K562 (cell line): ENCODE measurements around the gene GRHL3. TPM values are rescaled to one million over a fixed set of nuclear protein-coding genes. Genes with fewer than 3 reads are reported as not detected.

Experiments
- ATAC-seq: fragments of 200-7000 bp; cut with Tn5 transposase; 3 replicates; pipeline ENCODE4 v1.9.1; 2020; ENCODE audit warnings: moderate library complexity
- BruUV-seq: library from RNA; stranded (reverse); fragments of 400-500 nt; replicated peaks from 2 replicates; lab custom pipeline; 2021; lab: Mats Ljungman, UMichigan
- CTCF ChIA-PET: fragments of 300-600 bp; formaldehyde crosslinking; extraction: SDS; loops from one replicate; lab custom pipeline; 2021; ENCODE audit warnings: low intra/inter-chr PET ratio; lab: Yijun Ruan, JAX
- POLR2A ChIA-PET: fragments of 300-600, 350-650 bp; sonication (Branson Sonifier 250); formaldehyde crosslinking; extraction: SDS; loops from one replicate; lab custom pipeline; 2021; ENCODE audit warnings: antibody characterized with exemption, inconsistent platforms; lab: Yijun Ruan, JAX
- DNase-seq, 4 experiments: peaks; one replicate each; pipeline versions ENCODE4 v3.0.0 to v3.0.0-alpha.2; 2011 to 2018; ENCODE audit warnings: low spot score in 3 of 4, mixed read lengths in 3 of 4; ENCODE audit errors: extremely low read depth in 1 of 4
- FAIRE-seq: peaks from 2 replicates; lab custom pipeline; 2011; peaks lifted over from hg19 to GRCh38; lab: Jason Lieb, UNC
- H2AFZ ChIP-seq: 2 replicates; pipeline ENCODE4 v1.6.0; 2011; ENCODE audit warnings: low read depth, low read length, control low read depth, inconsistent platforms
- H3K27ac ChIP-seq: fragments of 200-600 bp; 3 replicates; pipeline ENCODE4 v1.8.0; 2011; ENCODE audit warnings: low read depth, mild to moderate bottlenecking, control low read depth, inconsistent platforms, low read length, moderate library complexity, mixed read lengths; ENCODE audit errors: extremely low read depth
- H3K27me3 ChIP-seq, 2 experiments: fragments of 300-600 bp in 1 of 2; 2 replicates in 1 of 2; 3 replicates in 1 of 2; pipeline versions ENCODE4 v1.6.0 to v1.8.0; 2011; ENCODE audit warnings: inconsistent platforms in 2 of 2, low read length in 2 of 2, mild to moderate bottlenecking in 1 of 2, mixed read lengths in 1 of 2, moderate library complexity in 1 of 2; ENCODE audit not compliant: control insufficient read depth in 2 of 2, insufficient read depth in 2 of 2
- H3K36me3 ChIP-seq: fragments of 300-600 bp; 3 replicates; pipeline ENCODE4 v1.8.0; 2011; ENCODE audit warnings: mild to moderate bottlenecking, low read length, inconsistent platforms; ENCODE audit not compliant: control insufficient read depth, insufficient read depth
- H3K4me1 ChIP-seq, 2 experiments: fragments of 200-600 bp in 1 of 2; replicated peaks in 1 of 2; 2 replicates in 1 of 2; 3 replicates in 1 of 2; pipeline versions ENCODE4 v1.5.1 to v1.8.0; 2011; ENCODE audit warnings: inconsistent platforms in 2 of 2, low read length in 2 of 2, mild to moderate bottlenecking in 1 of 2, mixed read lengths in 1 of 2, moderate library complexity in 1 of 2; ENCODE audit not compliant: control insufficient read depth in 2 of 2, insufficient read depth in 2 of 2
- H3K4me2 ChIP-seq: 2 replicates; pipeline ENCODE4 v1.6.1; 2011; ENCODE audit warnings: low read length, control low read depth, inconsistent platforms, mixed read lengths; ENCODE audit not compliant: insufficient read depth
- H3K4me3 ChIP-seq: fragments of 200-600 bp; sonication (generic), shearing (Covaris generic); 2 replicates; pipeline ENCODE4 v1.5.1; 2016; ENCODE audit warnings: control low read depth, inconsistent platforms
- H3K79me2 ChIP-seq: fragments of 200-600 bp; 3 replicates; pipeline ENCODE4 v1.8.0; 2011; ENCODE audit warnings: low read length, inconsistent platforms; ENCODE audit not compliant: control insufficient read depth, insufficient read depth
- H3K9ac ChIP-seq, 2 experiments: 2 replicates each; pipeline versions ENCODE4 v1.6.0 to v1.6.1; 2011; ENCODE audit warnings: low read depth in 2 of 2, low read length in 2 of 2, control low read depth in 1 of 2, inconsistent platforms in 1 of 2, mild to moderate bottlenecking in 1 of 2, mixed read lengths in 1 of 2; ENCODE audit not compliant: insufficient read depth in 1 of 2
- H3K9me1 ChIP-seq: one replicate; pipeline ENCODE4 v1.6.0; 2011; ENCODE audit warnings: inconsistent platforms, mild to moderate bottlenecking, low read length, moderate library complexity; ENCODE audit not compliant: control insufficient read depth, insufficient read depth
- H3K9me3 ChIP-seq: replicated peaks from 2 replicates; pipeline ENCODE4 v1.5.1; 2011; ENCODE audit warnings: low read depth, low read length, inconsistent platforms; ENCODE audit not compliant: control insufficient read depth, insufficient read depth
- H4K20me1 ChIP-seq: replicated peaks from 2 replicates; pipeline ENCODE4 v1.6.1; 2011; ENCODE audit warnings: low read length, inconsistent platforms, mixed read lengths; ENCODE audit not compliant: control insufficient read depth, insufficient read depth
- BCL6 ChIP-seq: fragments of 250-450 bp; sonication (Bioruptor Pico); IDR thresholded peaks from 2 replicates; pipeline ENCODE4 v1.4.0; 2020
- BHLHE40 ChIP-seq: IDR thresholded peaks from 2 replicates; pipeline ENCODE4 v1.6.1; 2011; ENCODE audit warnings: low read length, improper control_type of control experiment
- ELF2 ChIP-seq: fragments of 250-450 bp; sonication (Bioruptor Pico); IDR thresholded peaks from 2 replicates; pipeline ENCODE4 v1.5.0; 2021; ENCODE audit warnings: mild to moderate bottlenecking
- EZH2 ChIP-seq: IDR thresholded peaks from 2 replicates; pipeline ENCODE4 v1.6.1; 2012; ENCODE audit warnings: low read depth, mild to moderate bottlenecking, inconsistent platforms, low read length, borderline replicate concordance
- IFI16 ChIP-seq: fragments of 250-450 bp; sonication (Bioruptor Pico); IDR thresholded peaks from 2 replicates; pipeline ENCODE4 v2.1.2; 2022; ENCODE audit warnings: mild to moderate bottlenecking, inconsistent platforms
- KLF13 ChIP-seq: fragments of 450-650 bp; IDR thresholded peaks from 2 replicates; pipeline ENCODE4 v1.6.1; 2016; ENCODE audit warnings: missing genetic modification characterization, low read depth, mild to moderate bottlenecking, missing compliant biosample characterization, moderate library complexity, borderline replicate concordance
- MXI1 ChIP-seq: IDR thresholded peaks from 2 replicates; pipeline ENCODE4 v1.6.1; 2011; ENCODE audit warnings: low read depth, mild to moderate bottlenecking, improper control_type of control experiment, low read length
- MYC ChIP-seq, 2 experiments: fragments of 250-450 bp in 1 of 2; sonication (Bioruptor Pico) in 1 of 2; IDR thresholded peaks; 2 replicates each; pipeline versions ENCODE4 v1.5.1 to v1.6.1; 2012 to 2021; ENCODE audit warnings: low read depth in 2 of 2, borderline replicate concordance in 1 of 2, improper control_type of control experiment in 1 of 2, low read length in 1 of 2, mild to moderate bottlenecking in 1 of 2, moderate library complexity in 1 of 2
- NFXL1 ChIP-seq: fragments of 450-650 bp; formaldehyde crosslinking; IDR thresholded peaks from 2 replicates; pipeline ENCODE4 v1.4.0; 2021; ENCODE audit warnings: mild to moderate bottlenecking
- POLR2B ChIP-seq: fragments of 450-650 bp; IDR thresholded peaks from 2 replicates; pipeline ENCODE4 v1.6.1; 2018; ENCODE audit warnings: low read depth; ENCODE audit not compliant: partially characterized antibody
- TBL1XR1 ChIP-seq, 2 experiments: IDR thresholded peaks; 2 replicates each; pipeline ENCODE4 v1.6.1; 2012; ENCODE audit warnings: improper control_type of control experiment in 2 of 2, low read length in 2 of 2, mild to moderate bottlenecking in 1 of 2
- ZFP36 ChIP-seq: fragments of 150-350 bp; IDR thresholded peaks from 2 replicates; pipeline ENCODE4 v1.6.1; 2018; ENCODE audit warnings: low read length, low read depth; ENCODE audit not compliant: partially characterized antibody
- ZNF217 ChIP-seq: sonication (generic); formaldehyde crosslinking; IDR thresholded peaks from 2 replicates; pipeline ENCODE4 v1.8.0; 2022; ENCODE audit warnings: mild to moderate bottlenecking, missing genetic modification reagents
- ZNF384 ChIP-seq: IDR thresholded peaks from 2 replicates; pipeline ENCODE4 v1.6.1; 2012; ENCODE audit warnings: low read depth, low read length, improper control_type of control experiment
- WGBS: fragments of 100-300 bp; shearing (Covaris generic); methylation state at CpG from one replicate; pipeline ENCODE4 v1.1.6; 2016; ENCODE audit warnings: low coverage, mixed read lengths; ENCODE audit not compliant: insufficient coverage; ENCODE audit errors: missing lambda C conversion rate; 5-methylcytosine and 5-hydroxymethylcytosine counted together
- in situ Hi-C: fragments of 300-500 bp; cut with MboI; formaldehyde crosslinking; loops from 4 replicates; pipeline ENCODE4 v1.15.0; 2018; ENCODE audit warnings: inconsistent platforms, mixed read lengths
- intact Hi-C: fragments of 100-400 bp; cut with micrococcal nuclease; formaldehyde crosslinking; loops from 2 replicates; pipeline ENCODE4 v1.14.2; 2022
- polyA plus RNA-seq, 8 experiments: library from polyadenylated mRNA; depleted of rRNA in 4 of 8; stranded (reverse) in 5 of 8; unstranded in 3 of 8; fragments of >200 nt; fragmentation: Nextera tagmentation in 2 of 8; fragmentation: Illumina TruSeq in 1 of 8; extraction: Ambion mirVana in 2 of 8; extraction: Trizol in 1 of 8; gene quantifications; 2 replicates each; pipeline versions ENCODE4 v1.2.1 to v1.2.3, GENCODE V29; 2011 to 2014; ENCODE audit warnings: inconsistent platforms in 1 of 8, missing spikeins in 1 of 8
- total RNA-seq, 7 experiments: library from RNA; depleted of rRNA in 6 of 7; stranded (reverse); fragments of >200 nt in 6 of 7; fragmentation: Illumina TruSeq in 2 of 7; extraction: Trizol in 2 of 7; gene quantifications; 2 replicates each; pipeline versions ENCODE4 v1.2.1 to v1.2.3, GENCODE V29; 2011 to 2021; ENCODE audit warnings: low replicate concordance in 1 of 7
- TF ChIP-seq, protein P1 (sequence below): fragments of 450-650 bp; IDR thresholded peaks from 2 replicates; pipeline ENCODE4 v1.6.1; 2017; ENCODE audit warnings: antibody characterized with exemption
- TF ChIP-seq, protein P2 (sequence below): sonication (generic); formaldehyde crosslinking; IDR thresholded peaks from 2 replicates; pipeline ENCODE4 v1.8.1; 2023; ENCODE audit warnings: mild to moderate bottlenecking, missing genetic modification reagents

The GRHL3 gene
- total and polyA plus RNA-seq, 9 of the 15 experiments (the other 6 are each of a cell fraction or from before 2014, with no cell fraction given): 0.01 to 0.04 TPM; not detected in 7

- ChIA-PET CTCF (interaction anchor here (0.7 to 1.1 kb wide), 2 partner anchors 185 to 446 kb away, joined by 3 to 4 read pairs; no protein-coding TSS in a partner anchor), POLR2A (interaction anchor here (0.6 to 1.4 kb wide), 2 partner anchors 99 to 185 kb away, joined by 3 read pairs; no protein-coding TSS in a partner anchor)
- no peaks in the 10 kb centered on the region for H3K36me3 ChIP-seq
- no peaks in the 10 kb centered on the region for H3K4me1 ChIP-seq
- no peaks in the 10 kb centered on the region for H3K9me3 ChIP-seq
- 18% methylated on average over 13 of the region's 13 CpGs for WGBS
- ATAC-seq: no peak
- no peak overlapping the region for H3K27ac ChIP-seq
- H3K27me3 ChIP-seq: peaks cover 0 to 17% of the 10 kb centered on the region in 2 experiments; a peak in 3 of 5 replicates
- no peaks in the 10 kb centered on the region for H3K9me1 ChIP-seq
- H3K4me3 ChIP-seq: no peak overlapping the region
- in situ Hi-C loops: loop anchor here (5.0 kb wide), 1 partner anchor 77 kb away; no protein-coding TSS in a partner anchor
- no peaks in the 10 kb centered on the region for H3K79me2 ChIP-seq
- H4K20me1 ChIP-seq: no peaks in the 10 kb centered on the region; the same call in 1 of the 2 replicates
- no peak overlapping the region for H3K9ac ChIP-seq
- no peak overlapping the region for H2AFZ ChIP-seq
- no peak for FAIRE-seq
- intact Hi-C loops: no loop called here
- no peak for DNase-seq
- H3K4me2 ChIP-seq: no peak overlapping the region
- no TSS peak for BruUV-seq
- no peak for TF ChIP-seq BHLHE40
- no peak for TF ChIP-seq MYC (IDR thresholded peaks at IDR 0.05; ENCODE audit: low read depth, low read length)
- no peak for TF ChIP-seq MYC (CRISPR knock-in tag; IDR thresholded peaks at IDR 0.05; ENCODE audit: borderline replicate concordance, low read depth)
- TF ChIP-seq, protein P1, sequence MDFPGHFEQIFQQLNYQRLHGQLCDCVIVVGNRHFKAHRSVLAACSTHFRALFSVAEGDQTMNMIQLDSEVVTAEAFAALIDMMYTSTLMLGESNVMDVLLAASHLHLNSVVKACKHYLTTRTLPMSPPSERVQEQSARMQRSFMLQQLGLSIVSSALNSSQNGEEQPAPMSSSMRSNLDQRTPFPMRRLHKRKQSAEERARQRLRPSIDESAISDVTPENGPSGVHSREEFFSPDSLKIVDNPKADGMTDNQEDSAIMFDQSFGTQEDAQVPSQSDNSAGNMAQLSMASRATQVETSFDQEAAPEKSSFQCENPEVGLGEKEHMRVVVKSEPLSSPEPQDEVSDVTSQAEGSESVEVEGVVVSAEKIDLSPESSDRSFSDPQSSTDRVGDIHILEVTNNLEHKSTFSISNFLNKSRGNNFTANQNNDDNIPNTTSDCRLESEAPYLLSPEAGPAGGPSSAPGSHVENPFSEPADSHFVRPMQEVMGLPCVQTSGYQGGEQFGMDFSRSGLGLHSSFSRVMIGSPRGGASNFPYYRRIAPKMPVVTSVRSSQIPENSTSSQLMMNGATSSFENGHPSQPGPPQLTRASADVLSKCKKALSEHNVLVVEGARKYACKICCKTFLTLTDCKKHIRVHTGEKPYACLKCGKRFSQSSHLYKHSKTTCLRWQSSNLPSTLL: no peak
- TF ChIP-seq ZFP36: no peak
- no peak for TF ChIP-seq MXI1
- no peak for TF ChIP-seq ZNF217 (CRISPR knock-in tag)
- no peak for TF ChIP-seq POLR2B
- no peak for TF ChIP-seq ELF2 (CRISPR knock-in tag)
- TF ChIP-seq KLF13 (tag): no peak
- no peak for TF ChIP-seq TBL1XR1 (IDR thresholded peaks at IDR 0.05; ENCODE audit: low read length in 2 of 2)
- TF ChIP-seq, protein P2, sequence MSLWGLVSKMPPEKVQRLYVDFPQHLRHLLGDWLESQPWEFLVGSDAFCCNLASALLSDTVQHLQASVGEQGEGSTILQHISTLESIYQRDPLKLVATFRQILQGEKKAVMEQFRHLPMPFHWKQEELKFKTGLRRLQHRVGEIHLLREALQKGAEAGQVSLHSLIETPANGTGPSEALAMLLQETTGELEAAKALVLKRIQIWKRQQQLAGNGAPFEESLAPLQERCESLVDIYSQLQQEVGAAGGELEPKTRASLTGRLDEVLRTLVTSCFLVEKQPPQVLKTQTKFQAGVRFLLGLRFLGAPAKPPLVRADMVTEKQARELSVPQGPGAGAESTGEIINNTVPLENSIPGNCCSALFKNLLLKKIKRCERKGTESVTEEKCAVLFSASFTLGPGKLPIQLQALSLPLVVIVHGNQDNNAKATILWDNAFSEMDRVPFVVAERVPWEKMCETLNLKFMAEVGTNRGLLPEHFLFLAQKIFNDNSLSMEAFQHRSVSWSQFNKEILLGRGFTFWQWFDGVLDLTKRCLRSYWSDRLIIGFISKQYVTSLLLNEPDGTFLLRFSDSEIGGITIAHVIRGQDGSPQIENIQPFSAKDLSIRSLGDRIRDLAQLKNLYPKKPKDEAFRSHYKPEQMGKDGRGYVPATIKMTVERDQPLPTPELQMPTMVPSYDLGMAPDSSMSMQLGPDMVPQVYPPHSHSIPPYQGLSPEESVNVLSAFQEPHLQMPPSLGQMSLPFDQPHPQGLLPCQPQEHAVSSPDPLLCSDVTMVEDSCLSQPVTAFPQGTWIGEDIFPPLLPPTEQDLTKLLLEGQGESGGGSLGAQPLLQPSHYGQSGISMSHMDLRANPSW (CRISPR knock-in tag): no peak
- no peak for TF ChIP-seq BCL6 (CRISPR knock-in tag)
- no peak for TF ChIP-seq NFXL1 (CRISPR knock-in tag)
- TF ChIP-seq EZH2: no peak
- no peak for TF ChIP-seq ZNF384
- no peak for TF ChIP-seq IFI16 (CRISPR knock-in tag)
Measured at GRCh38 chr1:24384251-24385090, 65.3 kb downstream of the GRHL3 start.
